Breast epithelium (tissue), 3 donors: Measurements from ENCODE around the gene CDH23.

Experiments used
- POLR2A ChIP-seq: fragments of 450-650 bp; IDR thresholded peaks from one replicate; pipeline ENCODE4 v1.6.1; 2016; ENCODE audit warnings: antibody characterized with exemption, mild to moderate bottlenecking, moderate library complexity
- POLR2AphosphoS5 ChIP-seq, 3 donors: sonication (generic); formaldehyde crosslinking; IDR thresholded peaks; one replicate each; pipeline ENCODE4 v1.6.1; 2017; ENCODE audit warnings: antibody characterized with exemption in 3 of 3
- TF ChIP-seq, protein P1 (sequence below), 3 donors: fragments of 450-650 bp; IDR thresholded peaks; one replicate each; pipeline ENCODE4 v1.5.1; 2016 to 2017; ENCODE audit warnings: antibody characterized with exemption in 3 of 3, mild to moderate bottlenecking in 3 of 3, moderate library complexity in 3 of 3

DNA sequence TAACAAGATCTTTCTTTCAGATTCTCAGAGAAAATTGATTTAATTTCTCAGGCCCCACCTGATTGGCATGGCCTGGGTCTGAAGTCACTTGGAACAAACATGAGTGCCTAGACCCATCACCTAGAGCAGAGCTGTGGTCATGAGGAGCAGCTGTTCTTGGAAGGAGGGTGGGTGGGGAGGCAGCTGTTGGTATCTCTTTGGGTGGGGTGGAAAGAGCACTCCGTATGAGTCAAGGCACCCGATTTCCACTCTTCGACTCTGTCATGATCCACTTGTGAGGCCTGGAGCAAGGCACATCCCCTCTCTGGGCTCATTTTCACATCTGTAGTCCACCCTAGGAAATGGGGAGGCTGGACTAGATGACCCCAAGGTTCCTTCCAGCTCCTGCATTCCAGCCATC lies 166.2 kb downstream of the CDH23 start:
- TF ChIP-seq POLR2A (no peak), POLR2AphosphoS5 (IDR thresholded peaks at IDR 0.05) (no peak)
- TF ChIP-seq, protein P1, sequence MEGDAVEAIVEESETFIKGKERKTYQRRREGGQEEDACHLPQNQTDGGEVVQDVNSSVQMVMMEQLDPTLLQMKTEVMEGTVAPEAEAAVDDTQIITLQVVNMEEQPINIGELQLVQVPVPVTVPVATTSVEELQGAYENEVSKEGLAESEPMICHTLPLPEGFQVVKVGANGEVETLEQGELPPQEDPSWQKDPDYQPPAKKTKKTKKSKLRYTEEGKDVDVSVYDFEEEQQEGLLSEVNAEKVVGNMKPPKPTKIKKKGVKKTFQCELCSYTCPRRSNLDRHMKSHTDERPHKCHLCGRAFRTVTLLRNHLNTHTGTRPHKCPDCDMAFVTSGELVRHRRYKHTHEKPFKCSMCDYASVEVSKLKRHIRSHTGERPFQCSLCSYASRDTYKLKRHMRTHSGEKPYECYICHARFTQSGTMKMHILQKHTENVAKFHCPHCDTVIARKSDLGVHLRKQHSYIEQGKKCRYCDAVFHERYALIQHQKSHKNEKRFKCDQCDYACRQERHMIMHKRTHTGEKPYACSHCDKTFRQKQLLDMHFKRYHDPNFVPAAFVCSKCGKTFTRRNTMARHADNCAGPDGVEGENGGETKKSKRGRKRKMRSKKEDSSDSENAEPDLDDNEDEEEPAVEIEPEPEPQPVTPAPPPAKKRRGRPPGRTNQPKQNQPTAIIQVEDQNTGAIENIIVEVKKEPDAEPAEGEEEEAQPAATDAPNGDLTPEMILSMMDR (IDR thresholded peaks at IDR 0.05), result no peak
